ENCODE results near the gene KRTAP1-3.

KRTAP1-3 gene

GRCh38 chr17:40995116-40995515, 39.6 kb downstream of the KRTAP1-3 start:
- Histone ChIP-seq H3K27ac (no peak overlapping the region), H3K4me3 (no peak overlapping the region), H3K9me3 (ENCODE audit: low read depth, low read length) (no peaks in the 10 kb centered on the region), H3K36me3 (ENCODE audit: insufficient read depth, low read length) (peaks cover 3% of the 10 kb centered on the region; the same call in 1 of the 2 replicates), H3K9ac (ENCODE audit: insufficient read length) (no peak overlapping the region)
- TF ChIP-seq EZH2 (IDR thresholded peaks at IDR 0.05) (no peak), POLR2AphosphoS5 (IDR thresholded peaks at IDR 0.05; ENCODE audit: borderline replicate concordance, low read depth, low read length) (no peak), FOXP2 (optimal IDR thresholded peaks at IDR 0.05; ENCODE audit: control extremely low read depth, extremely low read length, insufficient read depth) (no peak)
- DNase-seq (ENCODE audit: low read depth, low spot score), result no peak

- TF ChIP-seq POLR2AphosphoS5 (IDR thresholded peaks at IDR 0.05; ENCODE audit: borderline replicate concordance, low read depth, low read length) (no peak), FOXP2 (optimal IDR thresholded peaks at IDR 0.05; ENCODE audit: control extremely low read depth, extremely low read length, insufficient read depth) (no peak)
- H3K27ac ChIP-seq, result no peak within 1 kb of the TSS
- H3K9me3 ChIP-seq (ENCODE audit: low read depth, low read length), result no peaks in the 10 kb centered on the region
- H3K36me3 ChIP-seq (ENCODE audit: insufficient read depth, low read length), result peaks cover 3% of the 10 kb centered on the region; the same call in 1 of the 2 replicates
- H3K4me3 ChIP-seq, result no peak within 1 kb of the TSS
- DNase-seq (ENCODE audit: low read depth, low spot score), result no peak
- no peak within 1 kb of the TSS for H3K9ac ChIP-seq (ENCODE audit: insufficient read length)
Measured at GRCh38 chr17:40993839-40994238, 40.8 kb downstream of the KRTAP1-3 start, which contains the start of gene KRTAP3-3. KRTAP3-3 (minus strand) TSS chr17:40994164; CDS start chr17:40994097, 67 bp downstream.

- TF ChIP-seq POLR2AphosphoS5 (IDR thresholded peaks at IDR 0.05; ENCODE audit: borderline replicate concordance, low read depth, low read length), result no peak
- TF ChIP-seq FOXP2 (optimal IDR thresholded peaks at IDR 0.05; ENCODE audit: control extremely low read depth, extremely low read length, insufficient read depth), result no peak
- no peak overlapping the region for H3K9ac ChIP-seq (ENCODE audit: insufficient read length)
- H3K4me3 ChIP-seq, result no peak overlapping the region
- no peak overlapping the region for H3K27ac ChIP-seq
- DNase-seq (ENCODE audit: low read depth, low spot score), result no peak
- H3K9me3 ChIP-seq (ENCODE audit: low read depth, low read length), result no peaks in the 10 kb centered on the region
- H3K36me3 ChIP-seq (ENCODE audit: insufficient read depth, low read length), result peaks cover 3% of the 10 kb centered on the region; the same call in 1 of the 2 replicates
Measured at GRCh38 chr17:40993084-40993483, 41.6 kb downstream of the KRTAP1-3 start.

- DNase-seq (ENCODE audit: low read depth, low spot score), result no peak
- no peak for TF ChIP-seq POLR2AphosphoS5 (IDR thresholded peaks at IDR 0.05; ENCODE audit: borderline replicate concordance, low read depth, low read length)
- TF ChIP-seq EZH2 (IDR thresholded peaks at IDR 0.05), result no peak
- TF ChIP-seq FOXP2 (optimal IDR thresholded peaks at IDR 0.05; ENCODE audit: control extremely low read depth, extremely low read length, insufficient read depth), result no peak
- H3K9ac ChIP-seq (ENCODE audit: insufficient read length), result no peak overlapping the region
- H3K4me3 ChIP-seq, result no peak overlapping the region
- H3K9me3 ChIP-seq (ENCODE audit: low read depth, low read length), result no peaks in the 10 kb centered on the region
- H3K36me3 ChIP-seq (ENCODE audit: insufficient read depth, low read length), result peaks cover 3% of the 10 kb centered on the region; the same call in 1 of the 2 replicates
- H3K27ac ChIP-seq, result no peak overlapping the region
Measured at GRCh38 chr17:40992666-40993065, 42.0 kb downstream of the KRTAP1-3 start.

- TF ChIP-seq FOXP2 (optimal IDR thresholded peaks at IDR 0.05; ENCODE audit: control extremely low read depth, extremely low read length, insufficient read depth) (no peak), POLR2AphosphoS5 (IDR thresholded peaks at IDR 0.05; ENCODE audit: borderline replicate concordance, low read depth, low read length) (no peak), EZH2 (IDR thresholded peaks at IDR 0.05) (no peak)
- Histone ChIP-seq H3K9me3 (ENCODE audit: low read depth, low read length) (no peaks in the 10 kb centered on the region), H3K9ac (ENCODE audit: insufficient read length) (no peak overlapping the region), H3K36me3 (ENCODE audit: insufficient read depth, low read length) (peaks cover 3% of the 10 kb centered on the region; the same call in 1 of the 2 replicates), H3K27ac (no peak overlapping the region), H3K4me3 (no peak overlapping the region)
- DNase-seq (ENCODE audit: low read depth, low spot score), result no peak
Measured at GRCh38 chr17:40986920-40987319, 47.8 kb downstream of the KRTAP1-3 start.

GRCh38 chr17:40984226-40984625, 50.4 kb downstream of the KRTAP1-3 start, which contains the start of gene KRT40:
KRT40 (minus strand) TSS chr17:40984326; CDS start chr17:40984273, 53 bp downstream.
- no peaks in the 10 kb centered on the region for H3K36me3 ChIP-seq (ENCODE audit: insufficient read depth, low read length)
- H3K4me3 ChIP-seq, result no peak within 1 kb of the TSS
- no peak within 1 kb of the TSS for H3K9ac ChIP-seq (ENCODE audit: insufficient read length)
- DNase-seq (ENCODE audit: low read depth, low spot score), result no peak
- H3K27ac ChIP-seq, result no peak within 1 kb of the TSS
- no peaks in the 10 kb centered on the region for H3K9me3 ChIP-seq (ENCODE audit: low read depth, low read length)
- TF ChIP-seq FOXP2 (optimal IDR thresholded peaks at IDR 0.05; ENCODE audit: control extremely low read depth, extremely low read length, insufficient read depth) (no peak), EZH2 (IDR thresholded peaks at IDR 0.05) (no peak), POLR2AphosphoS5 (IDR thresholded peaks at IDR 0.05; ENCODE audit: borderline replicate concordance, low read depth, low read length) (no peak)

Measured in SK-N-MC (cell line).